ENCODE results near the gene PMAIP1. TPM values are rescaled to one million over a fixed set of nuclear protein-coding genes. Genes with fewer than 3 reads are reported as not detected.

The PMAIP1 gene
- polyA plus RNA-seq, 1 of the 3 experiments (the other 2 are of a cell fraction): 76.9 TPM

- peaks cover 15% of the 10 kb centered on the region for H3K79me2 ChIP-seq (ENCODE audit: insufficient read depth)
- H3K9me3 ChIP-seq: no peaks in the 10 kb centered on the region
- peaks cover 5 to 10% of the 10 kb centered on the region in 2 experiments; a peak in 2 of 4 replicates for H3K4me1 ChIP-seq (ENCODE audit: control insufficient read depth in 1 of 2, insufficient read depth in 2 of 2, low read depth in 1 of 2, low read length in 1 of 2)
- no peak overlapping the region for H3K4me3 ChIP-seq (ENCODE audit: low read depth in 2 of 2, low read length in 1 of 2)
- H3K36me3 ChIP-seq (replicated peaks in 1 of 2; ENCODE audit: control insufficient read depth in 1 of 2, insufficient read depth in 2 of 2, low read length in 1 of 2): no peaks in the 10 kb centered on the region
- peaks cover 8% of the 10 kb centered on the region for H3F3A ChIP-seq (replicated peaks; ENCODE audit: insufficient read depth)
- WGBS (ENCODE audit: low lambda C conversion rate): 83% methylated on average over 6 of the region's 6 CpGs
- H3K27me3 ChIP-seq (ENCODE audit: insufficient read depth): no peaks in the 10 kb centered on the region
- no peak for DNase-seq
- TF ChIP-seq MAX (IDR thresholded peaks at IDR 0.05; ENCODE audit: low read depth) (no peak), NFIC (IDR thresholded peaks at IDR 0.05; ENCODE audit: borderline replicate concordance) (no peak), TAF1 (IDR thresholded peaks at IDR 0.05; ENCODE audit: borderline replicate concordance, low read depth, low read length) (no peak), SIN3A (IDR thresholded peaks at IDR 0.05; ENCODE audit: borderline replicate concordance, low read depth, low read length) (no peak), SMC3 (IDR thresholded peaks at IDR 0.05; ENCODE audit: low read depth, low read length) (no peak), MXI1 (IDR thresholded peaks at IDR 0.05; ENCODE audit: low read depth, low read length) (no peak), USF2 (IDR thresholded peaks at IDR 0.05; ENCODE audit: borderline replicate concordance, low read depth, low read length) (no peak), NRF1 (IDR thresholded peaks at IDR 0.05; ENCODE audit: low read depth, low read length) (no peak), POLR2AphosphoS5 (IDR thresholded peaks at IDR 0.05; ENCODE audit: low read depth, low read length) (no peak), EP300 (IDR thresholded peaks at IDR 0.05; ENCODE audit: borderline replicate concordance in 1 of 2, low read depth in 1 of 2, low read length in 1 of 2) (no peak), GABPA (IDR thresholded peaks at IDR 0.05; ENCODE audit: low read depth) (no peak), ZBTB33 (IDR thresholded peaks at IDR 0.05; ENCODE audit: borderline replicate concordance, low read depth) (no peak), FOSL2 (IDR thresholded peaks at IDR 0.05; ENCODE audit: borderline replicate concordance, low read depth) (no peak), FOXM1 (IDR thresholded peaks at IDR 0.05; ENCODE audit: low read depth) (no peak), IRF3 (IDR thresholded peaks at IDR 0.05; ENCODE audit: low read depth, low read length) (no peak), JUND (IDR thresholded peaks at IDR 0.05) (no peak), RFX5 (IDR thresholded peaks at IDR 0.05; ENCODE audit: low read length) (no peak)
- POLR2A ChIA-PET: no interaction called here
- no peaks in the 10 kb centered on the region for H3K9me2 ChIP-seq
- H4K20me1 ChIP-seq (ENCODE audit: insufficient read depth): no peaks in the 10 kb centered on the region
- H3K9ac ChIP-seq: no peak overlapping the region
- no peak overlapping the region for H2AFZ ChIP-seq (ENCODE audit: low read depth)
- H3K4me2 ChIP-seq: no peak overlapping the region
- H3K27ac ChIP-seq (ENCODE audit: low read depth in 2 of 2, low read length in 1 of 2): no peak overlapping the region
- CTCF ChIA-PET: interaction anchor here (1.6 kb wide), 1 partner anchor 95 kb away, joined by 4 read pairs; no protein-coding TSS in a partner anchor
Observed at GRCh38 chr18:59893971-59894370, 5.8 kb upstream of the PMAIP1 start.
